HG02973 (cell line): ENCODE results near the gene EPB41L1.

ENCODE experiments used
- ATAC-seq: cut with Tn5 transposase; IDR thresholded peaks from one replicate; pipeline ENCODE4 v1.9.1; 2021; ENCODE audit warnings: moderate library complexity; ENCODE audit not compliant: unreplicated experiment

EPB41L1 gene

GRCh38 chr20:36254076-36254475, 99.5 kb downstream of the EPB41L1 start:
- ATAC-seq, result no peak

- ATAC-seq, result no peak
Observed at GRCh38 chr20:36255445-36255844, 100.9 kb downstream of the EPB41L1 start.

GRCh38 chr20:36259177-36260061, 104.9 kb downstream of the EPB41L1 start:
- no peak for ATAC-seq

- no peak for ATAC-seq
Observed at GRCh38 chr20:36260316-36260715, 105.8 kb downstream of the EPB41L1 start.

- ATAC-seq, result no peak
Observed at GRCh38 chr20:36261389-36262105, 107.0 kb downstream of the EPB41L1 start.

- ATAC-seq, result no peak
Observed at GRCh38 chr20:36262440-36262839, 107.9 kb downstream of the EPB41L1 start.

GRCh38 chr20:36264426-36265246, 110.1 kb downstream of the EPB41L1 start:
- no peak for ATAC-seq

- ATAC-seq, result no peak
Observed at GRCh38 chr20:36266189-36266588, 111.6 kb downstream of the EPB41L1 start.

- ATAC-seq, result no peak
Observed at GRCh38 chr20:36267605-36268381, 113.3 kb downstream of the EPB41L1 start.

- ATAC-seq, result no peak
Observed at GRCh38 chr20:36268440-36269342, 114.2 kb downstream of the EPB41L1 start.

- no peak for ATAC-seq
Observed at GRCh38 chr20:36269507-36269906, 115.0 kb downstream of the EPB41L1 start.

- ATAC-seq, result no peak
Observed at GRCh38 chr20:36270744-36271638, 116.5 kb downstream of the EPB41L1 start.

- no peak for ATAC-seq
Observed at GRCh38 chr20:36271639-36272546, 117.4 kb downstream of the EPB41L1 start.

GRCh38 chr20:36272547-36273220, 118.1 kb downstream of the EPB41L1 start:
- no peak for ATAC-seq

- ATAC-seq, result no peak
Observed at GRCh38 chr20:36273414-36274180, 119.1 kb downstream of the EPB41L1 start.

- ATAC-seq, result no peak
Observed at GRCh38 chr20:36274181-36274841, 119.8 kb downstream of the EPB41L1 start.
